Hematopoietic multipotent progenitor cell treated with erythropoietin and hydrocortisone succinate and interleukin-3 and kit ligand, for 6 days (in vitro differentiated cells): ENCODE data around the gene MTHFR.
A peak's percentile ranks its signal among the peaks of the same experiment; 100 is the strongest.

Experiments
- DNase-seq: peaks from one replicate; pipeline ENCODE4 v3.0.0-alpha.2; 2015

The MTHFR gene

GRCh38 chr1:11752359-11753088, 53.2 kb downstream of the MTHFR start:
- no peak for DNase-seq

- DNase-seq, result no peak
Observed at GRCh38 chr1:11751087-11751486, 54.7 kb downstream of the MTHFR start.

- no peak for DNase-seq
Observed at GRCh38 chr1:11749996-11750395, 55.8 kb downstream of the MTHFR start.

GRCh38 chr1:11749203-11749689, 56.5 kb downstream of the MTHFR start:
- DNase-seq, result peak; percentile 89

DNA sequence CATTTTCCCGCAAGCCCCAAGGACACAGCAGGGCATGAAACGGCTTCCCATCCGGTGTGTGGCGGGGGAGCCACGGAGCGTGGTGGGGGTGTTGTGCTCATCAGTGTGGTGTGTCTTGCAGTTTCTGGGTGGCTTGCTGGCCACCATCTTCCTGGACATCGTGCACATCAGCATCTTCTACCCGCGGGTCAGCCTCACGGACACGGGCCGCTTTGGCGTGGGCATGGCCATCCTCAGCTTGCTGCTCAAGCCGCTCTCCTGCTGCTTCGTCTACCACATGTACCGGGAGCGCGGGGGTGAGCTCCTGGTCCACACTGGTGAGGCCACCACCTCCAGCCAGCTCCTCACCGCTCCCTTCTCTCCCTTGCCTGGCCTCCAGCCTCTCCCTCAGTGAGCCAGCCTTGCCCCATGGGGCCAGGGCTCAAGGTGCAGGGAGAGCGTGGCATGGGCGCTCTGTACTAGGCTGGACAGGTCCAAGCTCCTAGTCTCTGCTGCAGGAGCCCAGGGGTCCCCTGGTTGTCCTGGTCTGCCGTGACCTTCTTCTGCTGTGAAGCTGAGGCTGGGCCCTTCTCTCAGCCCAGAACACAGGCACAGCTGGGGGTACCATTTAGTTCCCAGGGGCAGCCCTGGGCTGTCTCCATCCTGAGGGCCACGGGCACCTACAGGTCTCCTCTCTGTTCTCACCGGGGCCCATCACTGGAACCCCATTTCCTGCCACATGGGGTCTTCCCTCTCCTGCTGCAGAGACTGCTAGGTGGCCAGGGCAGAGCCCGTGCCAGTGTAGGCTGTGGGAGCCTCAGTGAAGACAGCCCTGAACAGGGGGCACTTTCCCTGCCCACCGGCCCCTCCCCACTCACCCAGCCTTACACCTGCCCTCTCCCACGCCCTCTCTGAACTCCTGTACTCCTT, 57.2 kb downstream of the MTHFR start:
- no peak for DNase-seq

DNA sequence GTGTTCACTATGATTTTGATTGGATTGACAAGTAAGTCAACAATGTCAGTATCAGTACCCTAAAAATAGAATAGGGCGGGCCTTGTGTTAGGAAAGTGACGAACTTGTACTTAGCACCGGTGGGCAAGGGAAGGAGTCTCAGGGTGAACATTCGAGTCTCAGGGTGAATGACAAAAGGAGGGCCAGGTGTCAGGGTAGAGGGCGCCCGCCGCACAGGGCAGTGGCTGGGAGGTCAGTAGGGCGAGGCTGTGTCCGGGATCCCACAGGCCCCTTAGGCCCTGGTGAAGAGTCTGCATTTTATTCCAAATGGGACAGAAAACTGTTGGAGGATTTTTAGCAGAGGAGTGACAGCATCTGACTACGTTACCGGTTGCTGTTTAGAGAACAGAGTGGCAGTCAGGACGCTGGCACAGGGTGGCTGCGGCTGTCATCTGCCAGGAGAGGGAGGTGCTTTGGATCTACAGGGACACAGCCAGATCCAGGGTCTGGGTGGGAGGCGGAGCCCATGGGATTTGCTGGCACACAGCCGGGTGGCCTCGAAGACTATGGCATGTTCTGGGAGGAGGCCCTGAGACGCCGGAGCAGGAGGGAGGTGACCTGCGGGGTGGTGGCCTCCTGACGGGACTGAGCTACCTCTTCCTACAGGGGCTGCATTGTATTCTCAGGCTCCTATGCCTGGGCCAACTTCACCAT, 58.8 kb downstream of the MTHFR start:
- no peak for DNase-seq

DNA sequence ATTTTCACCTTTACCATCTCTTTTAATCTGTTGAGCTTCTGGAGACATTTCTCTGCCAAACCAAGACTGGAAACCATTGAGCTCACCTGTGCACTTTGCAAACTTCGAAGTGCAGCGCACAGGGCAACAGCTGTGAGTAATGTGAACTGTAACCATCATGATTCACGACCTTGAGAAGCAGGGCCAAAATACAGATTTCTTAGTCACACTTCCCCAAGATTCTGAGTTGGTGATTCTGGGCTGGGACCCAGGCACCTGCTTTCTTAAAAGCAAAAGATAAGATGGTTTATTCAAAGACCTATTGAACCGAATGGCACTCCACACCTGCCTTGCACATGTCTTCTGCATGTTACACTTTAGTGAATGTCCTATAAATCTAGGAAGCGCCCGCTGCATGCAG, 59.7 kb downstream of the MTHFR start:
- no peak for DNase-seq

GRCh38 chr1:11744287-11744686, 61.5 kb downstream of the MTHFR start:
- DNase-seq, result no peak

DNA sequence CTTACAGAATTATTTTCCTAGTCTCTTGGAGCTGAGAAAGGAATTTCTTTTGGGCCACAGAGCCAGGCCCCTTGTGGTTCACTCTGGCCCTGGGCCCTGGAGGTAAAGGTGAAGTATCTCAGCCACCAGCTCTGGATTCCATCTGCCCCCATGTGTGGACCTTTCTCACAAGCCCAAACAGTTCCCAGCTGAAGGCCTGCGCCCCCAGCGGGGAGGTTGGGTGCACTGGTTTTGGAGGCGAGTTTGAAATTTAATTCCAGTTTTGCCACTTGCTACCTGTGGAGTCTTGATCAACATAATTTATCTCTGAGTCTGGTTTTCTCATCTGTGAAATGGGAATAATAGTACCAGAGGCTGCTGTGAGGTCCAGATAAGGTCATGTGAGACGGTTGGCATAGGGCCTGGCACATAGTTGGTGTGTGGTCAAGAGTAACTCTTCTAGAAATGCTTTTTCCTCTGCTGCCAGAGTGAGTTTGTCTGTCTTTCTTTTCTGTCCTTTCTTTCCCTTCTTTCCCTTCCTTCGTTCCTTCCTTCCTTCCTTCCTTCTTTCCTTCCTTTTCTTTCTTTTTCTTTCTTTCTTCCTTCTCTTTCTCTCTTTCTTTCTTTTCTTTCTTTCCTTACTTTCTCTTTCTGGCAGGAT, 63.7 kb downstream of the MTHFR start:
- DNase-seq, result peak; percentile 92

DNA sequence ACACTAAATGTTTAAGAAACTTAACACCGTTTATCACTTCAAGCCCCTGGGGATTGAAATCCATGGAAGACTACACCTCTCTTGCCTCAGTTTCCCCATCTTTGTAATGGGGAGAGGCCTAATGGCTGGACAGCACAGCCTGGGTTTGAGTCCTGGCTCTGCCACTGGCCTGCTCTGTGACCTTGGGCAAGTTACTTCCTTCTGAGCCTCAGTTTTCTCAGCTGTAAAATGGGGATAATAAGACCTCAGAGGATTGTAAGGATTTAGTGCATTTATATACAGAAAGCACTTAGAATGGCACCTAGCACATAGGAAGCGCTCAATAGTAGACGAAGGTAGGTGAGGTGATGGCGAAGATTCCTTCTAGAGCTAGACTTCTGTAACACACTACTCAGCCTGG, 64.3 kb downstream of the MTHFR start:
- DNase-seq, result peak; percentile 26

- peak; percentile 83 for DNase-seq
Observed at GRCh38 chr1:11740258-11741192, 65.2 kb downstream of the MTHFR start.

- DNase-seq, result peak; percentile 56
Observed at GRCh38 chr1:11738783-11739182, 67.0 kb downstream of the MTHFR start.

DNA sequence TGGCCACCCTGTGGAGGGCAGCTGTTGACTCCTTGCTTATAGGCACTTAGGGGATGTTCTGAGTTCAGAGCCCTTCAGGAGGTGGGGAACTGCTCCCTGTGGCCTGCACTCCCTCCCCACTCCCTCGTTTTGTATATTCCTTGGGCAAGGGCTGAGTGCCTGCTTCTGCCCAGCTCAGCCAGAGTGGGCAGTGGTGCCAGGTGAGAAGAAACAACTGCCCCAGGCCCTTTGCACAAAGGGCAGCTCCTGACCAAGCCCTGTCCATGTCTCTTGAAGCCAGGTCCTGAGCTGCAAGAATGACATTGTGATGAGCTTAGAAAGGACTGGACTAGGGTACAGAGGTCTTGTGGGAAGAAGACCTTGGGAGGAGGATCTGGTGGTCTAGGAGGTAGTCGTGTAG, 67.7 kb downstream of the MTHFR start:
- DNase-seq, result peak; percentile 25

DNA sequence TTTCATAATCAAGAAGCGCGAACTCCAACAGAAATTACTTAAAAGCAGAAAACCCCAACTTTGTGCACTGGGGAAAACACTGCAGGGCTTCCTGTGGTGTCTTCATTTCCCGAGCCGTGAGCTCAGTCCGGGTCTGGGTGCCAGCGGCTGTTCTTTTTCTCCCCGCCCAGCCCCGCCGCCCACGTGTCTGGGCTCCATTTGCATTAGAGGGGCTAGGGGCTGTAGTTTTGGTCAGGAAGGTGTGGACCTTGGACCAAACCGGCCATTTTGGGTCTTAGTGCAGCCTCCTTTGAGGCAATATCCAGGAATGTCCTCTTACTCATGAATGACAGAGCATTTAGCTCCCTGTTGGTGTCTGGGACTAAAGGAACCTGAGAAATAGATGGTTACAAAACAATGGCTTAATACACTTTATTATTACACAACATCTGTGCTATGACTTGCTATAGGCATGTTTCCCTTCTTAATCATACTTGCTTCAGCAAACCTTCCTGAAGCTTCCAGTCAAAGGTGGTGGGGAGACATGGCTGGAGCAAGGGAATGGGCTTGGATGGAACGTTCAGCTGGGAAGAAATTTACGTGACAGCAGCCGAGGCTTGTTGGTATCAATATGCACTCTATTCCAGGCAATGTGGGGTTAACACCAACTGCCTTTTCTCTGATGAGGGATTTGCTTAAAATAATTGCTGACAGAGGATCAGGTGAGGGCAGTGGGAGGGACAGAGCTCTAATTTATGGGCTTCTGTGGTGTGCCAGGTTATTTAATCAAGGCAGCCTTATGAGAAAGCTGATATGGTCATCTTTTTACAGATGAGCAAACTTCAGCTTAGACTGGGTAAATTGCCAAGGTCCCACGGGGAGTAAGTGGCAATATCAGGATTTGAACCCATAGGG, 68.8 kb downstream of the MTHFR start:
- DNase-seq, result peak; percentile 80

- DNase-seq, result peak; percentile 97
Observed at GRCh38 chr1:11735854-11736745, 69.7 kb downstream of the MTHFR start, which contains the start of gene AGTRAP. Gene AGTRAP, plus strand, starts transcription at chr1:11736136. Its CDS starts 73 bp downstream, at chr1:11736209.
